ENCODE measurements around the gene HEXIM1.

GRCh38 chr17:45172541-45173286, 24.4 kb downstream of the HEXIM1 start:
- peak in 2 of 12 donors; percentile 14 to 30 for TF ChIP-seq CTCF (IDR thresholded peaks at IDR 0.05)
- peak in 1 of 2 donors; percentile 7 for TF ChIP-seq POLR2A (IDR thresholded peaks at IDR 0.05)

All from heart left ventricle (tissue), 13 donors.